MCF 10A (cell line): ENCODE results near the gene RNF223. TPM values are rescaled to one million over a fixed set of nuclear protein-coding genes. Genes with fewer than 3 reads are reported as not detected.
A peak's percentile ranks its signal among the peaks of the same experiment; 100 is the strongest.
"Not testable (repeated sequence)": the region's sequence is repeated elsewhere in the genome, so short reads cannot be mapped to it uniquely, and the experiment has no call there.

Experiments used
- BruUV-seq: library from RNA; stranded (reverse); fragments of 400-500 nt; replicated peaks from 2 replicates; lab custom pipeline; 2021; lab: Mats Ljungman, UMichigan
- CTCF ChIA-PET: fragments of 300-600 bp; sonication (Branson Sonifier 250); formaldehyde crosslinking; extraction: SDS; loops from one replicate; lab custom pipeline; 2021; ENCODE audit warnings: antibody characterized with exemption, inconsistent platforms; lab: Yijun Ruan, JAX
- POLR2A ChIA-PET: fragments of 300-600, 350-650 bp; sonication (Branson Sonifier 250); formaldehyde crosslinking; extraction: SDS; loops from one replicate; lab custom pipeline; 2020; ENCODE audit warnings: antibody characterized with exemption, inconsistent platforms; lab: Yijun Ruan, JAX
- DNase-seq: peaks from one replicate; pipeline ENCODE4 v3.0.0-alpha.2; 2018; ENCODE audit not compliant: unreplicated experiment
- H3K27ac Mint-ChIP-seq: one replicate; pipeline ENCODE4 v1.8.0; 2022; ENCODE audit warnings: mild to moderate bottlenecking, low read depth, mixed read lengths; ENCODE audit not compliant: unreplicated experiment
- H3K27me3 Mint-ChIP-seq: one replicate; pipeline ENCODE4 v1.8.0; 2022; ENCODE audit warnings: mixed read lengths; ENCODE audit not compliant: insufficient read depth, unreplicated experiment
- H3K36me3 Mint-ChIP-seq: one replicate; pipeline ENCODE4 v1.8.0; 2022; ENCODE audit warnings: mild to moderate bottlenecking, moderate library complexity, mixed read lengths; ENCODE audit not compliant: insufficient read depth, unreplicated experiment
- H3K4me1 Mint-ChIP-seq: one replicate; pipeline ENCODE4 v1.8.0; 2022; ENCODE audit warnings: mixed read lengths; ENCODE audit not compliant: insufficient read depth, unreplicated experiment
- H3K4me3 Mint-ChIP-seq: one replicate; pipeline ENCODE4 v1.8.0; 2022; ENCODE audit warnings: mild to moderate bottlenecking, moderate library complexity, mixed read lengths; ENCODE audit not compliant: unreplicated experiment
- H3K9me3 Mint-ChIP-seq: one replicate; pipeline ENCODE4 v1.8.0; 2022; ENCODE audit warnings: mixed read lengths; ENCODE audit not compliant: unreplicated experiment
- intact Hi-C: fragments of 100-400 bp; cut with micrococcal nuclease; formaldehyde crosslinking; loops from 2 replicates; pipeline ENCODE4 v1.14.1; 2022
- total RNA-seq: library from RNA; stranded (reverse); gene quantifications from 2 replicates; pipeline ENCODE4 v1.2.3, GENCODE V29; 2022
- TF ChIP-seq, protein P1 (sequence below): fragments of 200-600 bp; IDR thresholded peaks from one replicate; pipeline ENCODE4 v1.8.0; 2022; ENCODE audit warnings: antibody characterized with exemption, mild to moderate bottlenecking; ENCODE audit not compliant: unreplicated experiment

The RNF223 gene
- total RNA-seq, 1 experiment from 2014 or later = 0.30 TPM

DNA sequence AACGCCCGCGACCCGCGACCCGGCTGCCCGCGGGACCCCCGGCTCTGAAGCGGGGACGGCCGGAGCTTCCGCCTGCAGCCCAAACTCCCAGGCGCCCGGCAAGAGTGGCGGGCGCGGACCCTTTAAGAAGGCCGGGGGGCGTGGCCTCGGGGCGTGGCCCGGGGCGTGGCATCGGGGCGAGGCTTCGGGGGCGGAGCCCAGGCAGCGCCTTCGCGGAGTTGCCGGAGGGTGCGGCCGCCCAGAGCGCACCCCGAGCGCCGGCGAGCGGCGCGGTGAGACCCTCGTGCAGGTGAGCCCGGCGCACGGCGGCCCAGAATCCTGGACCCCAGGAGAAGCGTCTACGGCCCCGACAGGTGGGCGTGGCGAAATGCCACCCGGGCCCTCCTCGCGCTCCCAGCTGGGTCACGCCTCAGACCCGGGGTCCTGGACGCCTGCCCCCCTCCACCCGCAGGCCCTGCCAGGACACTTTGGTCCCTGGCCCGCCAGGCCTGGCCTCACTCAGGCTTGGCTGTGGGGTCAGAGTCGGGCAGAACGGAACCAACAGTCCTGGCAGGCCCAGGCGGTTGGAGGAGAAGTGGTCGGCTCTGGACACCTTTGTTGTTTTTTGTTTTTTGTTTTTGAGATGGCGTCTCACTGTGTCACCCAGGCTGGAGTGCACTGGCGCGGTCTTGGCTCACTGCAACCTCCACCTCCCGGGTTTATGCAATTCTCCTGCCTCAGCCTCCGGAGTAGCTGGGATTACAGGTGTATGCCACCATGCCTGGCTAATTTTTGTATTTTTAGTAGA, 14.4 kb downstream of the RNF223 start:
- Mint-ChIP-seq H3K27ac (no peak overlapping the region), H3K9me3 (no peaks in the 10 kb centered on the region), H3K27me3 (no peaks in the 10 kb centered on the region), H3K4me1 (peaks cover 16% of the 10 kb centered on the region), H3K4me3 (peak overlapping the region; percentile 76), H3K36me3 (no peaks in the 10 kb centered on the region)
- intact Hi-C loops = loop anchor here (2.0 to 5.0 kb wide), 2 partner anchors 37 to 57 kb away; partner anchors contain the start of gene HES4
- ChIA-PET CTCF (interaction anchor here (0.6 to 2.7 kb wide), 7 partner anchors 21 to 77 kb away, joined by 3 to 12 read pairs (median 4); no protein-coding TSS in a partner anchor), POLR2A (interaction anchor here (0.7 to 2.0 kb wide), 6 partner anchors 20 to 76 kb away, joined by 3 to 8 read pairs (median 4); partner anchors contain the start of gene ISG15)
- DNase-seq = peak; percentile 85
- no TSS peak for BruUV-seq
- TF ChIP-seq, protein P1, sequence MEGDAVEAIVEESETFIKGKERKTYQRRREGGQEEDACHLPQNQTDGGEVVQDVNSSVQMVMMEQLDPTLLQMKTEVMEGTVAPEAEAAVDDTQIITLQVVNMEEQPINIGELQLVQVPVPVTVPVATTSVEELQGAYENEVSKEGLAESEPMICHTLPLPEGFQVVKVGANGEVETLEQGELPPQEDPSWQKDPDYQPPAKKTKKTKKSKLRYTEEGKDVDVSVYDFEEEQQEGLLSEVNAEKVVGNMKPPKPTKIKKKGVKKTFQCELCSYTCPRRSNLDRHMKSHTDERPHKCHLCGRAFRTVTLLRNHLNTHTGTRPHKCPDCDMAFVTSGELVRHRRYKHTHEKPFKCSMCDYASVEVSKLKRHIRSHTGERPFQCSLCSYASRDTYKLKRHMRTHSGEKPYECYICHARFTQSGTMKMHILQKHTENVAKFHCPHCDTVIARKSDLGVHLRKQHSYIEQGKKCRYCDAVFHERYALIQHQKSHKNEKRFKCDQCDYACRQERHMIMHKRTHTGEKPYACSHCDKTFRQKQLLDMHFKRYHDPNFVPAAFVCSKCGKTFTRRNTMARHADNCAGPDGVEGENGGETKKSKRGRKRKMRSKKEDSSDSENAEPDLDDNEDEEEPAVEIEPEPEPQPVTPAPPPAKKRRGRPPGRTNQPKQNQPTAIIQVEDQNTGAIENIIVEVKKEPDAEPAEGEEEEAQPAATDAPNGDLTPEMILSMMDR = no peak

DNA sequence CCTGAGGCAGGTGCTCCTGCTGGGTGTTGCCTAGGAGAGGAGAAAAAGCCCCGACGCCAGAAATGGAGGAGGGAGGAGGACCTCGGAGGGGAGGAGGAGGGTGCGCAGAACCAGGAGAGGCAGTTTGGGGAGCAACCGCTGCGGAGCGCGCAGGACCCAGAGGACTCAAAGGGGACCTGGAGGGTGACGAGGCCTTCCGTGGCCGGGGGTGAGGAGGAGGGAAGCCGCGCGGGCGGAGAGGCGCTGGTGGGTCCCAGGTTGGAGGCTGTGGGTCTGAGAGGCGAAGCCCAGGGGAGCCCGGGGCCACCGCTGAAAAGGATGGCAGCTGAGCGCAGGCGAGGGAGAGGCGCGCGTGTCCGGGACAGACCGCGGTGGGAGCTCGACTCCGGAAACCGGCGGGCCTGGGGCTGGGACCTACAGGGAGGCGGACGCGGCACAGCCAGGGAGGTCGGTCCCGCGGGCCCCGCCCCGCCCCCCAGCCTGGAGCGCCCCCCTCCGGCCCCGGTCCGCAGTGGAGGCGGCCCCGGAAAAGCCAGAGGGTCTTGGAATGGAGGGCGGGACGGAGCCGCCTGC, 15.1 kb downstream of the RNF223 start:
- Mint-ChIP-seq H3K4me3 (peak overlapping the region; percentile 76), H3K9me3 (no peaks in the 10 kb centered on the region), H3K27ac (no peak overlapping the region), H3K27me3 (no peaks in the 10 kb centered on the region), H3K36me3 (no peaks in the 10 kb centered on the region), H3K4me1 (peaks cover 16% of the 10 kb centered on the region)
- BruUV-seq = no TSS peak
- CTCF ChIA-PET = interaction anchor here (1.1 to 2.7 kb wide), 6 partner anchors 20 to 74 kb away, joined by 3 to 12 read pairs (median 4); no protein-coding TSS in a partner anchor
- TF ChIP-seq, protein P1 = peak; percentile 53
- POLR2A ChIA-PET = interaction anchor here (0.6 to 2.0 kb wide), 6 partner anchors 20 to 133 kb away, joined by 3 to 8 read pairs (median 3); no protein-coding TSS in a partner anchor
- intact Hi-C loops = loop anchor here (2.0 kb wide), 1 partner anchor 36 kb away; no protein-coding TSS in a partner anchor
- DNase-seq = no peak

DNA sequence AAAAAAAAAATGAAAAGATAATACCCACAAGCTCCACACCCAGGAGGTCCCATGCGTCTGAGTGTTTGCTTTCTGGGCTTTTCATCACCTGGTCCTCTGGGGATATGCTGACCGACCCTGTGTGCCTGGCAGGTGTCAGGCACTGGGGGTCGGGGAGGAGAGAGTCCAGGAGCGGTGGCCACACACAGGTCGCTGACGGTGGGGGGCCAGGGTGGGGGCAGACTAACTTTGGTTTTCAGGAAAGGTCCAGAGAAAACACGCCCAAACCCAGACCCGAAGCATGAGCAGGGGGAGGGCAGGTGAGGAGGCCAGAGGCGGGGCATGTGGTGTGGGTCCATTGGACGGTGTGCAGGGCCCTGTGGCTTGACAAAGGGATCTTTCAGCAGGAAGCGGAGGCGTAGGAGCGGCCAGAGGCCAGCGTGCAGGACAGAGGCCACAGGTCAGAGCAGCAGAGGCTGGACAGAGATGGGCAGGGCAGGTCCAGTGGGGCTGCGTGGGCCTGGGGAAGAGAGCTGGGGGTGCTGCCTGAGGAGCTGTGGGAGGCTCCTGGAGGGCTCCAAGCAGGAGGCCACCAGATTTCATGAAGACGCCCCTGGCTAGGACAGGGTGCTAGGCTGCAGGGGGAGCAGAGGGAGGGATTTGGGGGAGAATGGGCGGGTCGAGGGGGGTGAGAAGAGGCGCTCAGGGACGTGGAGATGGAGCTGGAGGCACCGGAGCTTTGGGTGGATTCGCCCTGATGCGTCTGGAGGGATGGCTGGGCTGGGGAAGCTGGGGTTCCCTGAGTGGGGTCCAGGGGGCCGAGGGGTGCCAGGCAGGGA, 15.8 kb downstream of the RNF223 start:
- H3K4me3 Mint-ChIP-seq = peak overlapping the region; percentile 76
- BruUV-seq = no TSS peak
- TF ChIP-seq, protein P1 = no peak
- no peak overlapping the region for H3K27ac Mint-ChIP-seq
- no peak for DNase-seq
- ChIA-PET POLR2A (interaction anchor here (0.6 to 2.0 kb wide), 2 partner anchors 37 to 132 kb away, joined by 3 to 8 read pairs; no protein-coding TSS in a partner anchor), CTCF (interaction anchor here (0.5 to 2.7 kb wide), 8 partner anchors 20 to 100 kb away, joined by 3 to 12 read pairs (median 4); no protein-coding TSS in a partner anchor)
- no peaks in the 10 kb centered on the region for H3K9me3 Mint-ChIP-seq
- intact Hi-C loops = loop anchor here (2.0 kb wide), 1 partner anchor 35 kb away; no protein-coding TSS in a partner anchor
- H3K4me1 Mint-ChIP-seq = peaks cover 15% of the 10 kb centered on the region
- H3K27me3 Mint-ChIP-seq = no peaks in the 10 kb centered on the region
- no peaks in the 10 kb centered on the region for H3K36me3 Mint-ChIP-seq

DNA sequence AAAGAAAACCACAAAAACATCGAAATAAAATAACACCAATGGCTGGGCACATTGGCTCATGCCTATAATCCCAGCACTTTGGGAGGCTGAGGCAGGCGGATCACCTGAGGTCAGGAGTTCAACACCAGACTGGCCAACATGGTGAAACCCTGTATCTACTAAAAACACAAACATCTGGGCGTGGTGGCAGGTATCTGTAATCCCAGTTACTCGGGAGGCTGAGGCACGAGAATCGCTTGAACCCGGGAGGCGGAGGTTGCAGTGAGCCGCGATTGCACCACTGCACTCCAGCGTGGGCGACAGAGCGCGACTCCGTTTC, 16.4 kb downstream of the RNF223 start:
- H3K27ac Mint-ChIP-seq, DNase-seq, H3K27me3 Mint-ChIP-seq, H3K36me3 Mint-ChIP-seq, BruUV-seq, POLR2A ChIA-PET, H3K9me3 Mint-ChIP-seq: not testable (repeated sequence)
- H3K4me1 Mint-ChIP-seq = peaks cover 10% of the 10 kb centered on the region
- peak overlapping the region; percentile 76 for H3K4me3 Mint-ChIP-seq
- intact Hi-C loops = loop anchor here (2.0 kb wide), 1 partner anchor 35 kb away; no protein-coding TSS in a partner anchor
- CTCF ChIA-PET = interaction anchor here (0.9 kb wide), 1 partner anchor 32 kb away, joined by 4 read pairs; no protein-coding TSS in a partner anchor
